IMR-90 (cell line): ENCODE measurements around the gene NDUFS2.

Experiments used
- CEBPB ChIP-seq: IDR thresholded peaks from 2 replicates; pipeline ENCODE4 v1.6.1; 2012; ENCODE audit warnings: low read depth, low read length, improper control_type of control experiment
- RCOR1 ChIP-seq: IDR thresholded peaks from 2 replicates; pipeline ENCODE4 v1.6.1; 2012; ENCODE audit warnings: mild to moderate bottlenecking, low read length, improper control_type of control experiment; ENCODE audit not compliant: insufficient replicate concordance
- RFX5 ChIP-seq: IDR thresholded peaks from 2 replicates; pipeline ENCODE4 v1.8.0; 2012; ENCODE audit warnings: low read depth, mild to moderate bottlenecking, low read length, moderate library complexity
- TF ChIP-seq, protein P1 (sequence below): conservative IDR thresholded peaks from 2 replicates; pipeline ENCODE4 v1.5.1; 2012; ENCODE audit warnings: mild to moderate bottlenecking, low read depth, low read length, improper control_type of control experiment

DNA sequence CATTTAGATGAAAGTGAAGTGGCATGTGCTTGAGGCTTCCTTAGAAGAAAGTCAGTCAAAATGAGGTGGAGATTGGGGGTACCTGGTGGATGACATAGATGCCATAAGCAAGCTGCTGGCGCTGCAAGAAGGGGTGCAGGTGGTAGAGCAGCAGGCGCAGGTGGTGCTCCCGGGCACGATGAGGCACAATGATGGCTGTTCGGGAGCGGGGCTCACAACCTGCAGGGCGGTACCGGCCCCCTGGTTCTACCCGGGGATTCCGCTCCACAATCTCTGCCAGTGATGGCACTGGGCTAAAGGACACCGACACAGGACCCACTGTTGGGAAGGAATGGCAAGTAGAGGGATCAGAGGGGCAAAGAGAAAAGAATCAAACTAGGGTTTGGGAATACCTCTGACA, 27.3 kb upstream of the NDUFS2 start:
- no peak for TF ChIP-seq RCOR1
- no peak for TF ChIP-seq RFX5
- TF ChIP-seq, protein P1, sequence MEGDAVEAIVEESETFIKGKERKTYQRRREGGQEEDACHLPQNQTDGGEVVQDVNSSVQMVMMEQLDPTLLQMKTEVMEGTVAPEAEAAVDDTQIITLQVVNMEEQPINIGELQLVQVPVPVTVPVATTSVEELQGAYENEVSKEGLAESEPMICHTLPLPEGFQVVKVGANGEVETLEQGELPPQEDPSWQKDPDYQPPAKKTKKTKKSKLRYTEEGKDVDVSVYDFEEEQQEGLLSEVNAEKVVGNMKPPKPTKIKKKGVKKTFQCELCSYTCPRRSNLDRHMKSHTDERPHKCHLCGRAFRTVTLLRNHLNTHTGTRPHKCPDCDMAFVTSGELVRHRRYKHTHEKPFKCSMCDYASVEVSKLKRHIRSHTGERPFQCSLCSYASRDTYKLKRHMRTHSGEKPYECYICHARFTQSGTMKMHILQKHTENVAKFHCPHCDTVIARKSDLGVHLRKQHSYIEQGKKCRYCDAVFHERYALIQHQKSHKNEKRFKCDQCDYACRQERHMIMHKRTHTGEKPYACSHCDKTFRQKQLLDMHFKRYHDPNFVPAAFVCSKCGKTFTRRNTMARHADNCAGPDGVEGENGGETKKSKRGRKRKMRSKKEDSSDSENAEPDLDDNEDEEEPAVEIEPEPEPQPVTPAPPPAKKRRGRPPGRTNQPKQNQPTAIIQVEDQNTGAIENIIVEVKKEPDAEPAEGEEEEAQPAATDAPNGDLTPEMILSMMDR, result no peak
- no peak for TF ChIP-seq CEBPB
